GM21825 (cell line): ENCODE results near the gene PNN.

ENCODE experiments used
- ATAC-seq: cut with Tn5 transposase; IDR thresholded peaks from one replicate; pipeline ENCODE4 v1.9.1; 2021; ENCODE audit warnings: mild to moderate bottlenecking, moderate library complexity; ENCODE audit not compliant: unreplicated experiment

Gene PNN

DNA sequence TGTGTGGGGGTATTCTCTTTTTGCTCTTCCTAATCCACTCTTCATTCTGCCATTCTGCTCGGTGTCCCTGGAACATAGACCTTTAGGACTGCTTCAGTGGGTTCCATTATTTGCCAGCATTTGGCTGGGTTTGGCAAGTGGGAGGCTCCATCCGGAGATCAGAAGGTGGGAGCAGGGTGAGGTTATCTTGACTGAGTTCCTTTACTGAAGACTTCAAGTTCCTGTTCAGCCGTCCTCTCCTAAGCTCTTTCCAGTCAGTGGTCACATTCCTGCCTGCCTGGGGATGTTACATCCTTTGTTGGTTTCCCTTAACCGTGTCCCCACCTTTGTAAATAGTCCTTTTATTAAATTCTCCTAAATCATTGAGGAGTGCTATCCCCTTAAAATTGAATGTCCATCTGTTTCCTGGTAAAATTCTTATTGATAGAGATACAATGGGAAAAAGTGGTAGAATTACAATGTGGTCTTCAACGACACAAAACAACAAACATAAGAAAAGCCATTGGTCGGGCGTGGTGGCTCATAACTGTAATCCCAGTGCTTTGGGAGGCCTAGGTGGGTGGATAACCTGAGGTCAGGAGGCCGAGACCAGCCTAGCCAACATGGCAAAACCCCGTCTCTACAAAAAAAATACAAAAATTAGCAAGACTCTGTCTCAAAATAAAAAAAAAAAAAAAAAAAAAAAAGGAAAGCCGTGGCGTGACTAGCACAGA, 53.6 kb downstream of the PNN start:
- no peak for ATAC-seq

GRCh38 chr14:39229222-39229543, 54.1 kb downstream of the PNN start:
- no peak for ATAC-seq

DNA sequence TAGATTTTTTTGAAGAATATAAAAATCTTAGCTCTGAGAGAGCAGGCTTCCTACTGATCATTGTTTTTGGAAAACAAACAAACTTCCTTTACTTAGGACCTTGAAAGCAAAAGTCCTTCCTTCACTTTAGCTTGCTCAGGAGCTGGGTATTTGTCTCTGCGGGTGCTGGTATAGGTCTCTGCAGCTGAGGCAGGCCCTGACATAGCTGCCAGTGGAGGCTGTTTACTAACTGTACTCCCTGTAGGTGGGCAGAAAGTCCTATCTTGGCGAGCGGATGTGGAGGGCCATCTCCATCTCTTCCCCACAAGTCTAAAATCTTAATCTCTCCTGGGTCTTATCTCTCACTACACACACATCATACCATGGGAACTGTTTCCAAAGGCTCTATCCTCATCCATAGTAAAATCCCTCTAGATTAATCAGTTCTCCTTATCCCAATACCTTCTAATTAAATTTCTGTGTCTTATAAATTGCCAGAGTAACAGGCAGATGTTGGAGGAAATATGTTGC, 54.6 kb downstream of the PNN start:
- ATAC-seq: no peak

GRCh38 chr14:39230416-39231035, 55.5 kb downstream of the PNN start:
- ATAC-seq: no peak

DNA sequence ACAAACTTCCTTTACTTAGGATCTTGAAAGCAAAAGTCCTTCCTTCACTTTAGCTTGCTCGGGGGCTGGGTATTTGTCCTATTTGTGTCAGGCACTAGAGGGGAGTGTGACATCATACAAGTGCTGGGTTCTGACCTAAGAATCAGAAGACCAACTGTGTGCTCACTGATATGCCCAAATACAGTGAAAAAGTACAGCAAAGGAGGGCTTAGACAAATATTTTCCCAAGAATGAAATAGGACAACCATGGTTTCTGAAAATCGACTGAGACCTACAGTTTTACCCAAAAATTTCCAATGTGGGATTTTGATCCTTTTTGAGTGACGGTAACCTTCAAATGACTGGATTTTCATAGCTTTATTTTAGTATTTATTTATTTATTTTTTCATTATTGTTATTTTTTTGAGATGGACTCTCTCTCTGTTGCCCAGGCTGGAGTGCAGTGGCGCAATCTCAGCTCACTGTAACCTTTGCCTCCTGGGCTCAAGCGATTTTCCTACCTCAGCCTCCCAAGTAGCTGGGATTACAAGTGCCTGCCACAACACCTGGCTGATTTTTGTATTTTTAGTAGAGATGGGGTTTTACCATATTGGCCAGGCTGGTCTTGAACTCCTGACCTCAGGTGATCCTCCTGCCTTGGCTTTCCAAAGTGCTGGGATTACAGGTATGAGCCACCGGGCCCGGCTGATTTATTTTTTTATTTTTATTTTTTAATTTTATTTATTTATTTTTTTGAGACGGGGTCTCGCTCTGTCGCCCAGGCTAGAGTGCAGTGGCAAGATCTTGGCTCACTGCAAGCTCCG, 56.9 kb downstream of the PNN start:
- peak; percentile 85 for ATAC-seq
